Measurements from ENCODE around the gene ANKMY1. TPM values are rescaled to one million over a fixed set of nuclear protein-coding genes. Genes with fewer than 3 reads are reported as not detected.

The ANKMY1 gene
- total and polyA plus RNA-seq, 2 experiments from 2014 or later, result 2.3 to 8.9 TPM

DNA sequence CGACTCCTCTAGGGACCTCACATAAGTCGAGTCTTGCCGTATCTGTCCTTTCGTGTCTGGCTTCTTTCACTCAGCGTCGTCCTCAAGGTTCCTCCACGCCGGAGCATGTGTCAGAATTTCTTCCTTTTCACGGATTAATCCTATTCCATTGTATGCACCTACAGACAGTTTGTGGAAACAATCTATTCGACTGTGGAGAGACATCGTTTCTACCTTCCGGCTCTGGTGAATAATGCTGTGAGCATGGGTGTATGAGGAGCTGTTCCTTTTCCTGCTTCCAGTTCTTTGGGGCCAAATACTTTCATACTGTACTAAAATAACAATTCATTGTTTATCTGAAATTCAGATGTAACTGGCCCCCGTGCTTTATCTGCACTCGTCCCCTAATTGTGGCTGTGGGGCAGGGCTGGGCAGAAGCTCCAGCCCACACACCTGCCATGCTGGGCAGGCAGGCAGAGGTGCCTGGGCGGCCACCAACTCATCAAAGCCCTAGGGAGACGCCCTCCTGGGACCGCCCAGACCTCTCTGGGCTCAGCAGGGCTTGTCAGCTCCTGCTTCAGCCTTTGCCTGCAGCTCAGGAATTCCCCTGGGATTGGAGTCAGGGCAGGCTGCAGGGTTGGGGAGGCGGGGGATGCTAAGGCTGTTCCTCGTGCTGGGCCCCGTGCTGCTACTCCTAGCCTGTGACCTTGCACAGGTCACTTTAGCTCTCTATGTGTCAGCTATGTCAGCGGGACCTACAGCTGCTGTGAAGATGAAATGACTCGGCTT lies 107.8 kb downstream of the ANKMY1 start:
- Histone ChIP-seq H3K79me2 (replicated peaks; ENCODE audit: insufficient read depth) (no peaks in the 10 kb centered on the region), H3K36me3 (ENCODE audit: insufficient read depth) (no peaks in the 10 kb centered on the region), H3K27ac (ENCODE audit: low read depth) (no peak overlapping the region), H3F3A (replicated peaks; ENCODE audit: low read depth) (no peaks in the 10 kb centered on the region), H3K27me3 (ENCODE audit: insufficient read depth) (peaks cover 16% of the 10 kb centered on the region), H3K4me1 (ENCODE audit: insufficient read depth) (peaks cover 10% of the 10 kb centered on the region), H3K9me2 (ENCODE audit: insufficient read depth) (no peaks in the 10 kb centered on the region), H4K20me1 (replicated peaks; ENCODE audit: insufficient read depth) (peaks cover 20% of the 10 kb centered on the region), H2AFZ (no peak overlapping the region), H3K4me2 (no peak overlapping the region), H3K4me3 (no peak overlapping the region)
- peak; percentile 20 for ATAC-seq
- Mint-ChIP-seq H3K36me3 (ENCODE audit: low read depth) (no peaks in the 10 kb centered on the region), H3K9me3 (no peaks in the 10 kb centered on the region), H3K27me3 (ENCODE audit: insufficient read depth, low read depth, poor library complexity) (peaks cover 20% of the 10 kb centered on the region), H3K4me3 (no peak overlapping the region), H3K27ac (no peak overlapping the region), H3K4me1 (peaks cover 25% of the 10 kb centered on the region)
- TF ChIP-seq EZH2phosphoT487 (IDR thresholded peaks at IDR 0.05; ENCODE audit: unreplicated experiment) (no peak), STAT1 (IDR thresholded peaks at IDR 0.05; ENCODE audit: unreplicated experiment) (no peak), NANOG (IDR thresholded peaks at IDR 0.05; ENCODE audit: borderline replicate concordance) (no peak), POLR2AphosphoS5 (IDR thresholded peaks at IDR 0.05; ENCODE audit: low read depth) (no peak), EZH2 (IDR thresholded peaks at IDR 0.05; ENCODE audit: low read depth, unreplicated experiment) (no peak), JUNB (IDR thresholded peaks at IDR 0.05; ENCODE audit: unreplicated experiment) (no peak), CREB1 (CRISPR knock-in tag; IDR thresholded peaks at IDR 0.05; ENCODE audit: low read depth) (no peak)
- TF ChIP-seq, protein P1, sequence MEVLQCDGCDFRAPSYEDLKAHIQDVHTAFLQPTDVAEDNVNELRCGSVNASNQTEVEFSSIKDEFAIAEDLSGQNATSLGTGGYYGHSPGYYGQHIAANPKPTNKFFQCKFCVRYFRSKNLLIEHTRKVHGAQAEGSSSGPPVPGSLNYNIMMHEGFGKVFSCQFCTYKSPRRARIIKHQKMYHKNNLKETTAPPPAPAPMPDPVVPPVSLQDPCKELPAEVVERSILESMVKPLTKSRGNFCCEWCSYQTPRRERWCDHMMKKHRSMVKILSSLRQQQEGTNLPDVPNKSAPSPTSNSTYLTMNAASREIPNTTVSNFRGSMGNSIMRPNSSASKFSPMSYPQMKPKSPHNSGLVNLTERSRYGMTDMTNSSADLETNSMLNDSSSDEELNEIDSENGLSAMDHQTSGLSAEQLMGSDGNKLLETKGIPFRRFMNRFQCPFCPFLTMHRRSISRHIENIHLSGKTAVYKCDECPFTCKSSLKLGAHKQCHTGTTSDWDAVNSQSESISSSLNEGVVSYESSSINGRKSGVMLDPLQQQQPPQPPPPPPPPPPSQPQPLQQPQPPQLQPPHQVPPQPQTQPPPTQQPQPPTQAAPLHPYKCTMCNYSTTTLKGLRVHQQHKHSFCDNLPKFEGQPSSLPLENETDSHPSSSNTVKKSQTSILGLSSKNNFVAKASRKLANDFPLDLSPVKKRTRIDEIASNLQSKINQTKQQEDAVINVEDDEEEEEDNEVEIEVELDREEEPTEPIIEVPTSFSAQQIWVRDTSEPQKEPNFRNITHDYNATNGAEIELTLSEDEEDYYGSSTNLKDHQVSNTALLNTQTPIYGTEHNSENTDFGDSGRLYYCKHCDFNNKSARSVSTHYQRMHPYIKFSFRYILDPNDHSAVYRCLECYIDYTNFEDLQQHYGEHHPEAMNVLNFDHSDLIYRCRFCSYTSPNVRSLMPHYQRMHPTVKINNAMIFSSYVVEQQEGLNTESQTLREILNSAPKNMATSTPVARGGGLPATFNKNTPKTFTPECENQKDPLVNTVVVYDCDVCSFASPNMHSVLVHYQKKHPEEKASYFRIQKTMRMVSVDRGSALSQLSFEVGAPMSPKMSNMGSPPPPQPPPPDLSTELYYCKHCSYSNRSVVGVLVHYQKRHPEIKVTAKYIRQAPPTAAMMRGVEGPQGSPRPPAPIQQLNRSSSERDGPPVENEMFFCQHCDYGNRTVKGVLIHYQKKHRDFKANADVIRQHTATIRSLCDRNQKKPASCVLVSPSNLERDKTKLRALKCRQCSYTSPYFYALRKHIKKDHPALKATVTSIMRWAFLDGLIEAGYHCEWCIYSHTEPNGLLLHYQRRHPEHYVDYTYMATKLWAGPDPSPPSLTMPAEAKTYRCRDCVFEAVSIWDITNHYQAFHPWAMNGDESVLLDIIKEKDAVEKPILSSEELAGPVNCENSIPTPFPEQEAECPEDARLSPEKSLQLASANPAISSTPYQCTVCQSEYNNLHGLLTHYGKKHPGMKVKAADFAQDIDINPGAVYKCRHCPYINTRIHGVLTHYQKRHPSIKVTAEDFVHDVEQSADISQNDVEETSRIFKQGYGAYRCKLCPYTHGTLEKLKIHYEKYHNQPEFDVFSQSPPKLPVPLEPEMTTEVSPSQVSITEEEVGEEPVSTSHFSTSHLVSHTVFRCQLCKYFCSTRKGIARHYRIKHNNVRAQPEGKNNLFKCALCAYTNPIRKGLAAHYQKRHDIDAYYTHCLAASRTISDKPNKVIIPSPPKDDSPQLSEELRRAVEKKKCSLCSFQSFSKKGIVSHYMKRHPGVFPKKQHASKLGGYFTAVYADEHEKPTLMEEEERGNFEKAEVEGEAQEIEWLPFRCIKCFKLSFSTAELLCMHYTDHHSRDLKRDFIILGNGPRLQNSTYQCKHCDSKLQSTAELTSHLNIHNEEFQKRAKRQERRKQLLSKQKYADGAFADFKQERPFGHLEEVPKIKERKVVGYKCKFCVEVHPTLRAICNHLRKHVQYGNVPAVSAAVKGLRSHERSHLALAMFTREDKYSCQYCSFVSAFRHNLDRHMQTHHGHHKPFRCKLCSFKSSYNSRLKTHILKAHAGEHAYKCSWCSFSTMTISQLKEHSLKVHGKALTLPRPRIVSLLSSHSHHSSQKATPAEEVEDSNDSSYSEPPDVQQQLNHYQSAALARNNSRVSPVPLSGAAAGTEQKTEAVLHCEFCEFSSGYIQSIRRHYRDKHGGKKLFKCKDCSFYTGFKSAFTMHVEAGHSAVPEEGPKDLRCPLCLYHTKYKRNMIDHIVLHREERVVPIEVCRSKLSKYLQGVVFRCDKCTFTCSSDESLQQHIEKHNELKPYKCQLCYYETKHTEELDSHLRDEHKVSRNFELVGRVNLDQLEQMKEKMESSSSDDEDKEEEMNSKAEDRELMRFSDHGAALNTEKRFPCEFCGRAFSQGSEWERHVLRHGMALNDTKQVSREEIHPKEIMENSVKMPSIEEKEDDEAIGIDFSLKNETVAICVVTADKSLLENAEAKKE (CRISPR knock-in tag; IDR thresholded peaks at IDR 0.05), result no peak
- no peak for DNase-seq (ENCODE audit: low spot score)
